GM19463 (cell line): ENCODE data around the gene PCDH10.
"Not testable (repeated sequence)": the region's sequence is repeated elsewhere in the genome, so short reads cannot be mapped to it uniquely, and the experiment has no call there.

Experiments
- ATAC-seq: cut with Tn5 transposase; IDR thresholded peaks from one replicate; pipeline ENCODE4 v1.9.1; 2021; ENCODE audit warnings: mild to moderate bottlenecking, moderate library complexity; ENCODE audit not compliant: unreplicated experiment

The PCDH10 gene

GRCh38 chr4:133240451-133240850 lies 91.4 kb downstream of the PCDH10 start:
- ATAC-seq, result not testable (repeated sequence)
